ACC112 (cell line): Measurements from ENCODE around the gene GABRA4.

Experiments used
- H2AFZ ChIP-seq: fragments of 200-600 bp; sonication (generic); one replicate; pipeline ENCODE4 v1.6.0; 2017; ENCODE audit warnings: antibody characterized with exemption, low read length; ENCODE audit not compliant: unreplicated experiment
- H3K27ac ChIP-seq: fragments of 200-600 bp; sonication (generic); 2 replicates; pipeline ENCODE4 v1.5.1; 2014; ENCODE audit warnings: low read depth, mild to moderate bottlenecking, antibody characterized with exemption, low read length, moderate library complexity
- H3K27me3 ChIP-seq: fragments of 200-600 bp; sonication (generic); 2 replicates; pipeline ENCODE4 v1.6.1; 2014; ENCODE audit warnings: mild to moderate bottlenecking, antibody characterized with exemption, low read length, moderate library complexity, mixed read lengths; ENCODE audit not compliant: insufficient read depth
- H3K36me3 ChIP-seq: fragments of 200-600 bp; sonication (generic); 2 replicates; pipeline ENCODE4 v1.6.1; 2016; ENCODE audit warnings: mild to moderate bottlenecking, antibody characterized with exemption, low read length, moderate library complexity, mixed read lengths; ENCODE audit not compliant: insufficient read depth
- H3K4me1 ChIP-seq: fragments of 200-600 bp; sonication (generic); one replicate; pipeline ENCODE4 v1.6.1; 2016; ENCODE audit warnings: low read length, mixed read lengths; ENCODE audit not compliant: insufficient read depth, unreplicated experiment, control insufficient read depth
- H3K4me3 ChIP-seq: fragments of 200-600 bp; sonication (generic); 2 replicates; pipeline ENCODE4 v1.5.1; 2014; ENCODE audit warnings: mild to moderate bottlenecking, low read depth, low read length
- H3K79me2 ChIP-seq: fragments of 200-600 bp; sonication (generic); one replicate; pipeline ENCODE4 v1.6.0; 2016; ENCODE audit warnings: low read length; ENCODE audit not compliant: control insufficient read depth, unreplicated experiment, insufficient read depth

Gene GABRA4

DNA sequence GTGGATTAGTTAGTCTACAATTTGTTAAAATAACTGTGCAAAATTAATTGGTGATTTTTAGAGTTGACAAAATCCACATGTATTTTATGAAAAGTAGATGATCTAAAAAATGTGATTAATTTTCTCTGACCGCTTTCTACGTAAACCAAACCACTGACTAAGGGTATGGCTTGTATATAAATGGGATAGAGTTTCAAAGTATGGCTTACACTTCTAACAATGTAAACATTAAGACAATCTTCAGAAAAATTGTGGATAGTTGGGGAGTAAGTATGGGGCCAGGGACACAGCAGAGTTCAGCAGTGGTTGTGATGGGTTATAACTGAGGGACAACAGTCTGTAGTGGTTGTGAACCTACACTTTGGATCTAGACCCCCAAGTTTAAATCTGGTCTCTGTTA, 39.8 kb downstream of the GABRA4 start:
- peaks cover 51% of the 10 kb centered on the region for H3K27me3 ChIP-seq
- H3K4me3 ChIP-seq = no peak overlapping the region
- H3K27ac ChIP-seq = no peak overlapping the region
- H3K79me2 ChIP-seq = no peaks in the 10 kb centered on the region
- no peaks in the 10 kb centered on the region for H3K4me1 ChIP-seq
- H3K36me3 ChIP-seq = no peaks in the 10 kb centered on the region
- no peak overlapping the region for H2AFZ ChIP-seq

DNA sequence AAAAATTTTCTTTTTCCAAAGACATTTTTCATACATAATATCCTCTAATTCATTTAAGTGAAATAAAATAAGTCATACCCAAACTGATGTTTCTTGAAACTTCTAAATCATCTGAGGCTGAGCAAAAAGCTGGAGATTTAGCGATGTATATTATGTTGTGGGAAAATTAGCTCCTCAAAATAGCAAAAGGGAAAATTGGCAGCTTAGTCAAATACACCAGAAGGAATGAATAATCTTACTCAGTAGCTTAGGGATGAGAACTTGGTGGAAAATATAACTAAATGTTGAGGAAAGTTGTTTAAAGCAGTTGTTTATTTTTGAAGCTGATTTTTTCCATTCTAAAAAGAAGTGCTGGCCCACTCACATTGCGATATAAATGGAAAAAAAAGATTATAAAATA, 40.9 kb downstream of the GABRA4 start:
- Histone ChIP-seq H3K27me3 (peaks cover 44% of the 10 kb centered on the region), H3K79me2 (no peaks in the 10 kb centered on the region), H3K4me1 (peaks cover 3% of the 10 kb centered on the region), H3K27ac (no peak overlapping the region), H3K4me3 (no peak overlapping the region), H2AFZ (no peak overlapping the region), H3K36me3 (no peaks in the 10 kb centered on the region)

DNA sequence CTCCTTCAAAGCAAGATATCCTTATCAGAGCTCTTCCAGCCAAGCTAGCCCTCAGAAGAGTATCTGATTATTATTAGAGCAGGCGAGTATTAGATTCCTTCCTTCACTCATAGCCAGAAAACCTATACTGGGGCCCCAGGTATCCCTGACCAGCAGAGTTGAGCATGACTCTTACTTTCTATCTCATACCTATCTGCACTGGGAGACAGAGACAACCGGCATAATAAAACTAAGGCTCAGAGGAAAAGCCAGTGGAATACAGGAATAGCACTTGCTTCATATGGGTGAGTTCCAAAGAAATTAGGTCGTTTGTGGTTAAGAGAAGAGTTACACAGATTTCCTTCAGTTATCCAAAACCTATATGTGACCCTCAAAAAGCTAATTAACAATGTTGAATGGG, 42.6 kb downstream of the GABRA4 start:
- Histone ChIP-seq H3K4me3 (no peak overlapping the region), H3K36me3 (no peaks in the 10 kb centered on the region), H3K79me2 (no peaks in the 10 kb centered on the region), H3K27ac (no peak overlapping the region), H3K4me1 (peaks cover 13% of the 10 kb centered on the region), H3K27me3 (peaks cover 27% of the 10 kb centered on the region), H2AFZ (no peak overlapping the region)

DNA sequence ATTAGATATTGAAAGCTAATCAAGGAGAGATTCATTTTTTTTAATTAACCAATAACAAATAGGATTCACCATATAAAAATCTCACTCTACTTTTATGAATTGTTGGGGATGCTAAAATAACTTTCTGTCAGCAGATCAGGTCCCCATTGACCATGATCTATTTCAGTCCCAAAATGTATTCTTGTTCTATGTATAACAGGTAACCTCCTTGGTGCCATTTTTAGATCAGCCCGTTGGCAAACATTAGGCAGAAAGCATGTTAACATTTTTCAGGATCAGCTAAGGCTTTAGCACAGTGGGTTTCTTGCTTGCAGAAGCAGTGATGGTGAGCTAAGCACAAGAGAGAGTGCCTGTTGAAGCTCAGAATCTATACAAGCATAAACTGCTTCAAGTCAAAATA, 43.6 kb downstream of the GABRA4 start:
- no peak overlapping the region for H3K27ac ChIP-seq
- H3K79me2 ChIP-seq = no peaks in the 10 kb centered on the region
- peaks cover 13% of the 10 kb centered on the region for H3K4me1 ChIP-seq
- no peaks in the 10 kb centered on the region for H3K36me3 ChIP-seq
- H3K4me3 ChIP-seq = no peak overlapping the region
- H2AFZ ChIP-seq = no peak overlapping the region
- peaks cover 17% of the 10 kb centered on the region for H3K27me3 ChIP-seq

DNA sequence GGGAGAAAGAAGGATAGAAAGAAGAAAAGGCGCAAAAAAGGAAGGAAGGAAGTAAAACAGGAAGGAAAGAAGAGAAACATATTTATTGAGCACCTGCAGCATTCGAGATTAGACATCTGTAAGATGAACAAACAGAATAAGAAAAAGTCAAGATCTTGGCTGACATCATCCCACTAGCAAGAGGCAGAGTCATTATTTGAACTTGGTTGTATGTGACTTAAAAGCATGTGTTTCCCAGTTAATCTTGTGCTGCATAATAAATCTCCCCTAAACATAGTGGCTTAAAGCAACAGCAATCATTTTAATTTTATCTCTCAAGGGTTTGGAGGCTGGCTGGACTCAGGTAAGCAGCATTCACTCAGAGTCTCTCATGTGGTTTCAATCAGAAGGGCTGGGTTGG, 45.8 kb downstream of the GABRA4 start:
- Histone ChIP-seq H3K4me3 (0 out of 2 replicates have a peak overlapping the region, but pooled peaks have one; percentile 32), H3K36me3 (no peaks in the 10 kb centered on the region), H3K79me2 (no peaks in the 10 kb centered on the region), H2AFZ (peak overlapping the region; percentile 55), H3K27me3 (peaks cover 15% of the 10 kb centered on the region; the same call in 1 of the 2 replicates), H3K4me1 (peaks cover 13% of the 10 kb centered on the region), H3K27ac (peak overlapping the region; percentile 67)

DNA sequence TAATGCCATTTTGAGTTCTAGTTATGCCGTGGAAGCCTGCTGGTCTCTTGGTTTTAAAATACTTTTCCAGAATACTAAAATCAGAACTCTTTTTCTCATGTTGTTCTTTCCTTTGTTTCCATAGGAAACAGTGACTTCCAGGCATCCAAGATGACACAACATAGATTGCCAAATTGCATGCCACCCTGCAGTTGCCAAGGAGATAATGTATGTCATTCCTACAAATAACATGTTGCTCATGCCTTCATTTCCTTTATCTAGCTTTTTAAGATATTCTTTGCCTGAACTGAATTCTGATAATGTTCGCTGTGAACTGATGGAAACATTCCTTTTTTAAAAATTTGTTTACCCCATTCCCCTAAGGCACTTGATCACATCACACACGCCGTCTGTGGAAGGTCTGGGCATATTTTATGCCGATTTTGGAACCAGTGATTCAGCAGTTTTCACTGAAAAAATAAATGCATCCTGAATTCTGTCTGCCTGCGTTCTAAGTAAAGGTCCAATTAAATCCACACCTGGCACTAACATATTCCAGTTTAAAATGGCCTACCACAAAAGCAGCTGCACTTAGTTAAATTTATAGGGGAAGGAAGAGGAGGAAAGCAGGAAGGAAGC, 46.4 kb downstream of the GABRA4 start:
- Histone ChIP-seq H3K36me3 (no peaks in the 10 kb centered on the region), H3K27me3 (0 out of 2 replicates have a peak, but pooled peaks cover 10% of the 10 kb centered on the region), H3K4me3 (0 out of 2 replicates have a peak overlapping the region, but pooled peaks have one; percentile 32), H3K79me2 (no peaks in the 10 kb centered on the region), H3K27ac (peak overlapping the region; percentile 67), H2AFZ (peak overlapping the region; percentile 55), H3K4me1 (peaks cover 13% of the 10 kb centered on the region)

DNA sequence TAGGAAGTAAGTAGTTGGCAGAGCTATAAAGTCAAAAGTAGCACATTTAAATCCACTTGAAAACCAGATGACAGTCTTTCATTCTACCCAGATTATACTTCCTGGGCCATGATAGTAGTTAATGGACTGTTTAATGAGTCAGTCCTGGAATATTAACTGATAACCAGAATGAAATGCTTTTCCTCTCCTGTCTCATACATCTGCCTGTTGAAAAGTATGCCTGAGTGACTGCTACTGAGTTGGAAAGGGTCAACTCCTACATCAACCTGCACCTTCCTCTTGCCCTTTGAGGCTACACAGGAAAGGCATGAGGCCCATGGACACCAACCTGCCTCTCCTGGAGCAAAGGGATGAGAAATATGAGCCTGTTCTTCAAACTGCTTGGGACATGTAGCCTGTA, 48.3 kb downstream of the GABRA4 start:
- no peaks in the 10 kb centered on the region for H3K79me2 ChIP-seq
- no peaks in the 10 kb centered on the region for H3K36me3 ChIP-seq
- H3K4me1 ChIP-seq = peaks cover 13% of the 10 kb centered on the region
- H3K4me3 ChIP-seq = no peak overlapping the region
- peaks cover 20% of the 10 kb centered on the region for H3K27me3 ChIP-seq
- no peak overlapping the region for H2AFZ ChIP-seq
- no peak overlapping the region for H3K27ac ChIP-seq

DNA sequence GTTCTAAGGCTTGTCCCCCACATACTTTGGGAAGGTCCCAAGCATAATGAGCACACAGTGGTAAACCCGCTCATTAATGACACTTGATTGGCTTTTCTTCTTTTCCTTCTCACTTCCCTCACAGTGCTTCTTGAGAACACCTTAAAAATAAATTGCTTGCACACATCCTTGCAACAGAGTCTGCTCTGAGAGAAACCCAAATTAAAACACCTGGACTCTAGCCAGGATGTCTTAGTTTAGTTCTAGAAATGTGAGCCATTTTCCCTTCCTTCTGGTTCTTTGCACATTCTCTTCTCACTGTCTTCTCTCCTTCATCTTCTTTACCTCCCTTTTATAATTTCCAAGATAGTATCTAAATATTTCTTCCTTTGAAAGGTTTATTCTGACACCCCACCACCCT, 49.0 kb downstream of the GABRA4 start:
- no peaks in the 10 kb centered on the region for H3K79me2 ChIP-seq
- H3K4me3 ChIP-seq = no peak overlapping the region
- H3K4me1 ChIP-seq = peaks cover 13% of the 10 kb centered on the region
- H2AFZ ChIP-seq = no peak overlapping the region
- H3K27me3 ChIP-seq = peaks cover 27% of the 10 kb centered on the region
- no peaks in the 10 kb centered on the region for H3K36me3 ChIP-seq
- H3K27ac ChIP-seq = no peak overlapping the region

DNA sequence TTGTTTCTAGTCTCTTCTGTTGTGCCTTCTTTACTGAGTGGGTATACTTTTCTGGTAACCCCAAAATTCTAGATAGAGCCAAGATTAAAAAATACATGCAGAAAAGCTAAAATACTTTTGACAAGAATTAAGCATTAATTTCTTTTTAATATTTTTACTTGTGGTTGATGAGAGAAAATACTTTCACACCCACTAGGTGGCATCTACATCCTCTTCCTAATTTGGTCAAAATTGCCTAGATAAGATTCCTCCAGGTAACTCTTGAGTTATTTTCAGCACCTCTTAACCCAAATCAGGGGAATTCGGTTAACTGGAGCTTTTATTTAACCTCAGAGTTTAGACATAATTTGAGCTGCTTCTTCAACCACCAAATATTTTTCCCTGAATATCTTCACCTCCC, 55.9 kb downstream of the GABRA4 start:
- Histone ChIP-seq H3K4me1 (no peaks in the 10 kb centered on the region), H3K27me3 (peaks cover 64% of the 10 kb centered on the region), H3K36me3 (no peaks in the 10 kb centered on the region), H3K4me3 (no peak overlapping the region), H2AFZ (no peak overlapping the region), H3K27ac (no peak overlapping the region), H3K79me2 (no peaks in the 10 kb centered on the region)

DNA sequence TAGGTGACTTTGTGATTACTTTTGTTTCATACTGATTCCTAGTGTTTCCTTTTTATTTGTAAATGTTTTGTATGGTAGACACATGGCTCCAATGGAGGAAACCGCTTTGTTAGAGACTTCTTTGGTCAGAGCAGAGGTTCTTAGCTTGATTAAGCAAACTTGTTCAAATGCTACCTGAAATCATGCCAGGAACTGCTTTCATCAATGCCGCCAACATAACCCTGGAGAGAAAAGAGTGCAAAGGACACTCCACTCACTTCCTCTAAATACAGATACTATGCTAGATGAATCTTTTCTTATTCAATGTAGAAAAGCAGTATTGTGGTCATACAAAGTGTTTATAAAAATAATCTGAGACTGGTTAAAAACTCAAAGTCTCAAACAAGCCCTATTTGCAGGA, 58.7 kb downstream of the GABRA4 start:
- Histone ChIP-seq H3K27me3 (peaks cover 75% of the 10 kb centered on the region), H3K4me1 (no peaks in the 10 kb centered on the region), H3K27ac (no peak overlapping the region), H3K79me2 (no peaks in the 10 kb centered on the region), H3K4me3 (no peak overlapping the region), H3K36me3 (no peaks in the 10 kb centered on the region), H2AFZ (no peak overlapping the region)

DNA sequence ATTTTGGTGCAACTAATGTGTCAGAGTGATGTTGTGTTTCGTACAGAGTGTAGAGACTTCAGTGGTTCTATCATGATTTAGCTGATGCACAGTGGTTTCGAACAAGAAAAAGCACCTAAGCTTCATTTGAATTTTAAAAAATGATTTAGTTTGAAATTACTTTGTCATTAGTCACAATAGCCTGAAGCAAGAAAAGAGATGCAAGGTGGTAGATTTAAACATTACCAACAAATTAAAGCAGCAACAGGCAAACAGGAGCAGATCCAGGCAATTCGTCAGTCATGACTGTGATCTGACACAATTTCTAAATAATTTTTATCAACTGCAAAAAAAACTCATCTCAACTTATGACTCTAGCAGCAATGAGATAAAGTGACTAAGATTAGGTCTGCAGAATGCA, 59.7 kb downstream of the GABRA4 start:
- H3K4me1 ChIP-seq = no peaks in the 10 kb centered on the region
- no peaks in the 10 kb centered on the region for H3K36me3 ChIP-seq
- peaks cover 74% of the 10 kb centered on the region for H3K27me3 ChIP-seq
- H3K79me2 ChIP-seq = no peaks in the 10 kb centered on the region
- no peak overlapping the region for H3K27ac ChIP-seq
- no peak overlapping the region for H3K4me3 ChIP-seq
- no peak overlapping the region for H2AFZ ChIP-seq
